ENCODE results near the gene GLG1.
"Not testable (repeated sequence)": the region's sequence is repeated elsewhere in the genome, so short reads cannot be mapped to it uniquely, and the experiment has no call there.

GLG1 gene

GRCh38 chr16:74577882-74578366, 29.0 kb downstream of the GLG1 start:
- DNase-seq (ENCODE audit: extremely low spot score, insufficient read length, low read depth) (no peak), FAIRE-seq (no peak)

- FAIRE-seq, result no peak
These were observed 30.9 kb downstream of the GLG1 start for GRCh38 chr16:74575807-74576643.

GRCh38 chr16:74575175-74575806, 31.6 kb downstream of the GLG1 start:
- FAIRE-seq (no peak), DNase-seq (ENCODE audit: extremely low spot score, insufficient read length, low read depth) (no peak)

More at GRCh38 chr16:74575807-74576643, 30.9 kb downstream of the GLG1 start:
- DNase-seq (ENCODE audit: extremely low spot score, insufficient read length, low read depth), result no peak

- DNase-seq (ENCODE audit: extremely low spot score, insufficient read length, low read depth) (no peak), FAIRE-seq (no peak)
These were observed 32.8 kb downstream of the GLG1 start for GRCh38 chr16:74574146-74574545.

- FAIRE-seq (no peak), DNase-seq (ENCODE audit: extremely low spot score, insufficient read length, low read depth) (no peak)
These were observed 33.3 kb downstream of the GLG1 start for GRCh38 chr16:74573622-74574021.

- FAIRE-seq (no peak), DNase-seq (ENCODE audit: extremely low spot score, insufficient read length, low read depth) (no peak)
These were observed 36.3 kb downstream of the GLG1 start for GRCh38 chr16:74570412-74571301.

GRCh38 chr16:74568961-74569631, 37.8 kb downstream of the GLG1 start:
- FAIRE-seq (no peak), DNase-seq (ENCODE audit: extremely low spot score, insufficient read length, low read depth) (no peak)

- DNase-seq (ENCODE audit: extremely low spot score, insufficient read length, low read depth) (no peak), FAIRE-seq (no peak)
These were observed 39.0 kb downstream of the GLG1 start for GRCh38 chr16:74567901-74568300.

GRCh38 chr16:74565378-74565777, 41.5 kb downstream of the GLG1 start:
- DNase-seq (ENCODE audit: extremely low spot score, insufficient read length, low read depth) (no peak), FAIRE-seq (no peak)

GRCh38 chr16:74564451-74564984, 42.4 kb downstream of the GLG1 start:
- DNase-seq (ENCODE audit: extremely low spot score, insufficient read length, low read depth), result no peak
- no peak for FAIRE-seq

GRCh38 chr16:74563828-74564263, 43.1 kb downstream of the GLG1 start:
- DNase-seq (ENCODE audit: extremely low spot score, insufficient read length, low read depth) (no peak), FAIRE-seq (no peak)

GRCh38 chr16:74562117-74562516, 44.8 kb downstream of the GLG1 start:
- no peak for FAIRE-seq
- DNase-seq (ENCODE audit: extremely low spot score, insufficient read length, low read depth), result no peak

- no peak for FAIRE-seq
- no peak for DNase-seq (ENCODE audit: extremely low spot score, insufficient read length, low read depth)
These were observed 45.3 kb downstream of the GLG1 start for GRCh38 chr16:74561626-74562025.

- DNase-seq (ENCODE audit: extremely low spot score, insufficient read length, low read depth) (no peak), FAIRE-seq (no peak)
These were observed 46.0 kb downstream of the GLG1 start for GRCh38 chr16:74560912-74561311.

- FAIRE-seq (no peak), DNase-seq (ENCODE audit: extremely low spot score, insufficient read length, low read depth) (no peak)
These were observed 48.0 kb downstream of the GLG1 start for GRCh38 chr16:74558873-74559272.

GRCh38 chr16:74557275-74557674, 49.6 kb downstream of the GLG1 start:
- FAIRE-seq (no peak), DNase-seq (ENCODE audit: extremely low spot score, insufficient read length, low read depth) (no peak)

- no peak for FAIRE-seq
These were observed 50.5 kb downstream of the GLG1 start for GRCh38 chr16:74556375-74556922.

GRCh38 chr16:74552357-74552756, 54.6 kb downstream of the GLG1 start:
- not testable (repeated sequence) for FAIRE-seq; DNase-seq (ENCODE audit: extremely low spot score, insufficient read length, low read depth)

More at GRCh38 chr16:74556375-74556922, 50.5 kb downstream of the GLG1 start:
- no peak for DNase-seq (ENCODE audit: extremely low spot score, insufficient read length, low read depth)
